KOPT-K1 (cell line): ENCODE measurements around the gene NPDC1.

ENCODE experiments used
- H3K27ac ChIP-seq: fragments of 200-600 bp; sonication (generic); 2 replicates; pipeline ENCODE4 v1.5.1; 2016; ENCODE audit warnings: antibody characterized with exemption, mild to moderate bottlenecking, low read depth, low read length; ENCODE audit not compliant: poor library complexity, severe bottlenecking
- H3K36me3 ChIP-seq: fragments of 200-600 bp; sonication (generic); 2 replicates; pipeline ENCODE4 v1.5.1; 2017; ENCODE audit warnings: antibody characterized with exemption, mild to moderate bottlenecking, low read length, moderate library complexity; ENCODE audit not compliant: insufficient read depth
- H3K9me3 ChIP-seq: fragments of 200-600 bp; sonication (generic); 2 replicates; pipeline ENCODE4 v1.5.1; 2017; ENCODE audit warnings: antibody characterized with exemption, low read length, mild to moderate bottlenecking; ENCODE audit not compliant: insufficient read depth, poor library complexity, severe bottlenecking

NPDC1 gene

GRCh38 chr9:137046088-137046787 is at the start of gene NPDC1:
Gene NPDC1, minus strand, starts transcription at chr9:137046177. Its CDS starts 188 bp downstream, at chr9:137045989.
- Histone ChIP-seq H3K36me3 (no peaks in the 10 kb centered on the region), H3K9me3 (no peaks in the 10 kb centered on the region), H3K27ac (no peak within 1 kb of the TSS)

GRCh38 chr9:137089232-137089947 is 43.4 kb upstream of the NPDC1 start:
- H3K36me3 ChIP-seq = no peaks in the 10 kb centered on the region
- no peaks in the 10 kb centered on the region for H3K9me3 ChIP-seq
- no peak overlapping the region for H3K27ac ChIP-seq

- Histone ChIP-seq H3K27ac (no peak overlapping the region), H3K9me3 (no peaks in the 10 kb centered on the region)
Measured at GRCh38 chr9:137088121-137088520, 42.1 kb upstream of the NPDC1 start.

GRCh38 chr9:137087409-137087925 is 41.5 kb upstream of the NPDC1 start:
- no peaks in the 10 kb centered on the region for H3K36me3 ChIP-seq
- peak overlapping the region; percentile 62 for H3K27ac ChIP-seq
- H3K9me3 ChIP-seq = no peaks in the 10 kb centered on the region

More at GRCh38 chr9:137088121-137088520, 42.1 kb upstream of the NPDC1 start:
- H3K36me3 ChIP-seq = no peaks in the 10 kb centered on the region

GRCh38 chr9:137086531-137087408 is 40.8 kb upstream of the NPDC1 start, which contains the start of gene MAN1B1:
Gene MAN1B1, plus strand, starts transcription at chr9:137086985. Its CDS starts 15 bp downstream, at chr9:137087000.
- H3K36me3 ChIP-seq = no peaks in the 10 kb centered on the region
- H3K9me3 ChIP-seq = no peaks in the 10 kb centered on the region
- H3K27ac ChIP-seq = peak within 1 kb of the TSS; percentile 62

GRCh38 chr9:137085920-137086530 is 40.0 kb upstream of the NPDC1 start:
- Histone ChIP-seq H3K36me3 (no peaks in the 10 kb centered on the region), H3K27ac (peak overlapping the region; percentile 61), H3K9me3 (no peaks in the 10 kb centered on the region)

- no peak overlapping the region for H3K27ac ChIP-seq
- no peaks in the 10 kb centered on the region for H3K9me3 ChIP-seq
- no peaks in the 10 kb centered on the region for H3K36me3 ChIP-seq
Measured at GRCh38 chr9:137084526-137084925, 38.5 kb upstream of the NPDC1 start.

- Histone ChIP-seq H3K9me3 (no peaks in the 10 kb centered on the region), H3K27ac (no peak overlapping the region), H3K36me3 (no peaks in the 10 kb centered on the region)
Measured at GRCh38 chr9:137083394-137084004, 37.5 kb upstream of the NPDC1 start.

- Histone ChIP-seq H3K36me3 (no peaks in the 10 kb centered on the region), H3K27ac (no peak overlapping the region), H3K9me3 (no peaks in the 10 kb centered on the region)
Measured at GRCh38 chr9:137082925-137083290, 36.9 kb upstream of the NPDC1 start.

GRCh38 chr9:137082222-137082924 is 36.4 kb upstream of the NPDC1 start:
- Histone ChIP-seq H3K36me3 (no peaks in the 10 kb centered on the region), H3K27ac (no peak overlapping the region), H3K9me3 (no peaks in the 10 kb centered on the region)

GRCh38 chr9:137080260-137081122 is 34.5 kb upstream of the NPDC1 start:
- no peaks in the 10 kb centered on the region for H3K9me3 ChIP-seq
- H3K36me3 ChIP-seq = no peaks in the 10 kb centered on the region
- no peak overlapping the region for H3K27ac ChIP-seq

- H3K9me3 ChIP-seq = no peaks in the 10 kb centered on the region
- no peaks in the 10 kb centered on the region for H3K36me3 ChIP-seq
- H3K27ac ChIP-seq = no peak overlapping the region
Measured at GRCh38 chr9:137079401-137079787, 33.4 kb upstream of the NPDC1 start.
